Activated T-cell treated with anti-CD3 and anti-CD28 coated beads for 24 hours (primary cell): ENCODE results near the gene MAGEF1.

ENCODE experiments used
- DNase-seq: peaks from one replicate; pipeline ENCODE4 v3.0.0-alpha.2; 2020; ENCODE audit warnings: low read depth

MAGEF1 gene

DNA sequence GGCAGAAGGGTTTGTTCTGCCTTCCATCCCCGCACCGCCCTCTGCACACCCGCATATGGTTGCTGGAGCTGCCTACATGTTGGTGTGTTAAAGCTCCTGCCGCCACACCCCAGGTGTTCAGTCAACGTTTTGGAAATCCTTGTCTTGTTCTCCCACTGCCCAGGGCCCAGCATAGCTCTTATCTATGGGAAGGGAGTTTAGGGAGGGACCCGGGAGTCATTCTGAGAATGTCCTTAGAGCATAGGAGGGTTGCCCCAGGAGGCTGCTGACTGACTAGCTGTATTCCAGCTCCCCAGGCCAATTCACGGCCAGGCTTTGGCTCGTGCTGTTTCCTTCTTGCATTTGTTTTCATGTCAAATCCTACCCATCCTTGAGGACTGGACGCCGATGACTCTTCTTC lies 46.8 kb downstream of the MAGEF1 start:
- no peak for DNase-seq

- no peak for DNase-seq
These were observed 48.1 kb downstream of the MAGEF1 start for GRCh38 chr3:184663756-184664155.

- no peak for DNase-seq
These were observed 48.5 kb downstream of the MAGEF1 start for GRCh38 chr3:184663356-184663755.

DNA sequence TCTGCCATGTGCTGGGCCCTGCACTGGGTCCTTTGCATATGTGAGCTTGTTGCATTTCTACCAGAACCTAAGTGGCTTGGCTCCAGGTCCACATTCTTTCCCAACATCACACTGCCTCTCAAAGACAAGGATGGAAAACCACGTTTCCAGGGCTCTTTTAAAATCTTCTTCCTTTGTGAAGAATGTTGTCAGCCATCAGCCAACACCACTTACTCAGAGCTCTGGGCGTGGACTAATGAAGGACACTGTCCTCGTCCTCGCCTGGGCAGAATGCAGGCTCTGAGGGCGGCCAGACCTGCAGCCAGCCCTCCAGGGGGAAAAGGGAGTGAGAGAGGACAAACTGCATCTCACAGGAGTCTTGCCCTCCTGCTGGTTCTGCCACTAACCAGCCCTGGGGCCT lies 49.7 kb downstream of the MAGEF1 start:
- DNase-seq, result no peak

DNA sequence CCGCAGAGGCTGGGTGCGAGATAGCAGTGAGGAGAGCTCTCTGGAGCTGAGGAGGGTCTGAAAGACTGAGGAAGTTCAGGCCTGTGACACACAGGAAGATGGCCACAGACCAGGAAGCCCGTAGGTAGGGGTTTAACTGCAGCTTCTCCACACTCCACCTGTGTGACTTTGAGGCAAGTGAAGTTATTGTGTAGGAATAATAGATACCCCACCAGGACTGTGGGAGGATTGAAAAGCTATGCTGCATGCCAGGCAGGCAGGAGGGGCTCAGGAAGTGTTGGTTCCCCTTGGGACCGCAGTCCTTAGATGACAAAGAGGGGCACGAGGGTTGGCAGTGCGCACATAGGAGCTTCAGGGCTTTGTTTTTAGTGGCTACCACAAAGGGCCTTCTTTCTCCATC lies 50.9 kb downstream of the MAGEF1 start:
- no peak for DNase-seq
